K562 (cell line): ENCODE results near the gene ARMS2. TPM values are rescaled to one million over a fixed set of nuclear protein-coding genes. Genes with fewer than 3 reads are reported as not detected.

Experiments
- ATAC-seq: fragments of 200-7000 bp; cut with Tn5 transposase; 3 replicates; pipeline ENCODE4 v1.9.1; 2020; ENCODE audit warnings: moderate library complexity
- BruUV-seq: library from RNA; stranded (reverse); fragments of 400-500 nt; replicated peaks from 2 replicates; lab custom pipeline; 2021; lab: Mats Ljungman, UMichigan
- CTCF ChIA-PET: fragments of 300-600 bp; formaldehyde crosslinking; extraction: SDS; loops from one replicate; lab custom pipeline; 2021; ENCODE audit warnings: low intra/inter-chr PET ratio; lab: Yijun Ruan, JAX
- POLR2A ChIA-PET: fragments of 300-600, 350-650 bp; sonication (Branson Sonifier 250); formaldehyde crosslinking; extraction: SDS; loops from one replicate; lab custom pipeline; 2021; ENCODE audit warnings: antibody characterized with exemption, inconsistent platforms; lab: Yijun Ruan, JAX
- DNase-seq, 4 experiments: peaks; one replicate each; pipeline versions ENCODE4 v3.0.0 to v3.0.0-alpha.2; 2011 to 2018; ENCODE audit warnings: low spot score in 3 of 4, mixed read lengths in 3 of 4; ENCODE audit errors: extremely low read depth in 1 of 4
- FAIRE-seq: peaks from 2 replicates; lab custom pipeline; 2011; peaks lifted over from hg19 to GRCh38; lab: Jason Lieb, UNC
- H2AFZ ChIP-seq: 2 replicates; pipeline ENCODE4 v1.6.0; 2011; ENCODE audit warnings: low read depth, low read length, control low read depth, inconsistent platforms
- H3K27ac ChIP-seq: fragments of 200-600 bp; 3 replicates; pipeline ENCODE4 v1.8.0; 2011; ENCODE audit warnings: low read depth, mild to moderate bottlenecking, control low read depth, inconsistent platforms, low read length, moderate library complexity, mixed read lengths; ENCODE audit errors: extremely low read depth
- H3K27me3 ChIP-seq, 2 experiments: fragments of 300-600 bp in 1 of 2; 2 replicates in 1 of 2; 3 replicates in 1 of 2; pipeline versions ENCODE4 v1.6.0 to v1.8.0; 2011; ENCODE audit warnings: inconsistent platforms in 2 of 2, low read length in 2 of 2, mild to moderate bottlenecking in 1 of 2, mixed read lengths in 1 of 2, moderate library complexity in 1 of 2; ENCODE audit not compliant: control insufficient read depth in 2 of 2, insufficient read depth in 2 of 2
- H3K36me3 ChIP-seq: fragments of 300-600 bp; 3 replicates; pipeline ENCODE4 v1.8.0; 2011; ENCODE audit warnings: mild to moderate bottlenecking, low read length, inconsistent platforms; ENCODE audit not compliant: control insufficient read depth, insufficient read depth
- H3K4me1 ChIP-seq, 2 experiments: fragments of 200-600 bp in 1 of 2; replicated peaks in 1 of 2; 2 replicates in 1 of 2; 3 replicates in 1 of 2; pipeline versions ENCODE4 v1.5.1 to v1.8.0; 2011; ENCODE audit warnings: inconsistent platforms in 2 of 2, low read length in 2 of 2, mild to moderate bottlenecking in 1 of 2, mixed read lengths in 1 of 2, moderate library complexity in 1 of 2; ENCODE audit not compliant: control insufficient read depth in 2 of 2, insufficient read depth in 2 of 2
- H3K4me2 ChIP-seq: 2 replicates; pipeline ENCODE4 v1.6.1; 2011; ENCODE audit warnings: low read length, control low read depth, inconsistent platforms, mixed read lengths; ENCODE audit not compliant: insufficient read depth
- H3K4me3 ChIP-seq: fragments of 200-600 bp; sonication (generic), shearing (Covaris generic); 2 replicates; pipeline ENCODE4 v1.5.1; 2016; ENCODE audit warnings: control low read depth, inconsistent platforms
- H3K79me2 ChIP-seq: fragments of 200-600 bp; 3 replicates; pipeline ENCODE4 v1.8.0; 2011; ENCODE audit warnings: low read length, inconsistent platforms; ENCODE audit not compliant: control insufficient read depth, insufficient read depth
- H3K9ac ChIP-seq, 2 experiments: 2 replicates each; pipeline versions ENCODE4 v1.6.0 to v1.6.1; 2011; ENCODE audit warnings: low read depth in 2 of 2, low read length in 2 of 2, control low read depth in 1 of 2, inconsistent platforms in 1 of 2, mild to moderate bottlenecking in 1 of 2, mixed read lengths in 1 of 2; ENCODE audit not compliant: insufficient read depth in 1 of 2
- H3K9me1 ChIP-seq: one replicate; pipeline ENCODE4 v1.6.0; 2011; ENCODE audit warnings: inconsistent platforms, mild to moderate bottlenecking, low read length, moderate library complexity; ENCODE audit not compliant: control insufficient read depth, insufficient read depth
- H3K9me3 ChIP-seq: replicated peaks from 2 replicates; pipeline ENCODE4 v1.5.1; 2011; ENCODE audit warnings: low read depth, low read length, inconsistent platforms; ENCODE audit not compliant: control insufficient read depth, insufficient read depth
- H4K20me1 ChIP-seq: replicated peaks from 2 replicates; pipeline ENCODE4 v1.6.1; 2011; ENCODE audit warnings: low read length, inconsistent platforms, mixed read lengths; ENCODE audit not compliant: control insufficient read depth, insufficient read depth
- ATF4 ChIP-seq: fragments of 450-650 bp; formaldehyde crosslinking; IDR thresholded peaks from 2 replicates; pipeline ENCODE4 v1.4.0; 2022; ENCODE audit warnings: mild to moderate bottlenecking, moderate library complexity
- NR2C2 ChIP-seq, 2 experiments: fragments of 200-800 bp in 1 of 2; sonication (Bioruptor generic) in 1 of 2; sonication (generic) in 1 of 2; formaldehyde crosslinking in 1 of 2; IDR thresholded peaks; 2 replicates each; pipeline versions ENCODE4 v1.6.1 to v1.8.0; 2016 to 2022; ENCODE audit warnings: mild to moderate bottlenecking in 1 of 2, missing compliant biosample characterization in 1 of 2, missing genetic modification characterization in 1 of 2, missing genetic modification reagents in 1 of 2
- PTTG1 ChIP-seq: fragments of 450-650 bp; IDR thresholded peaks from 2 replicates; pipeline ENCODE4 v1.6.1; 2016; ENCODE audit warnings: low read depth, mild to moderate bottlenecking, missing genetic modification characterization, missing compliant biosample characterization
- SMARCC2 ChIP-seq: fragments of 450-650 bp; IDR thresholded peaks from 2 replicates; pipeline ENCODE4 v1.6.1; 2017; ENCODE audit warnings: antibody characterized with exemption, moderate library complexity, mild to moderate bottlenecking, low read depth
- UBTF ChIP-seq, 2 experiments: IDR thresholded peaks; 2 replicates each; pipeline ENCODE4 v1.6.1; 2012; ENCODE audit warnings: improper control_type of control experiment in 2 of 2, low read depth in 2 of 2, low read length in 2 of 2, borderline replicate concordance in 1 of 2
- ZNF592 ChIP-seq: fragments of 450-650 bp; IDR thresholded peaks from 2 replicates; pipeline ENCODE4 v1.6.1; 2017; ENCODE audit warnings: antibody characterized with exemption, mild to moderate bottlenecking
- ZNF766 ChIP-seq: fragments of 200-800 bp; sonication (Bioruptor generic); conservative IDR thresholded peaks from 2 replicates; pipeline ENCODE4 v1.6.1; 2016; ENCODE audit warnings: missing genetic modification characterization, missing compliant biosample characterization
- ZSCAN29 ChIP-seq: fragments of 450-650 bp; IDR thresholded peaks from 2 replicates; pipeline ENCODE4 v1.6.1; 2017
- WGBS: fragments of 100-300 bp; shearing (Covaris generic); methylation state at CpG from one replicate; pipeline ENCODE4 v1.1.6; 2016; ENCODE audit warnings: low coverage, mixed read lengths; ENCODE audit not compliant: insufficient coverage; ENCODE audit errors: missing lambda C conversion rate; 5-methylcytosine and 5-hydroxymethylcytosine counted together
- in situ Hi-C: fragments of 300-500 bp; cut with MboI; formaldehyde crosslinking; loops from 4 replicates; pipeline ENCODE4 v1.15.0; 2018; ENCODE audit warnings: inconsistent platforms, mixed read lengths
- intact Hi-C: fragments of 100-400 bp; cut with micrococcal nuclease; formaldehyde crosslinking; loops from 2 replicates; pipeline ENCODE4 v1.14.2; 2022
- polyA plus RNA-seq, 8 experiments: library from polyadenylated mRNA; depleted of rRNA in 4 of 8; stranded (reverse) in 5 of 8; unstranded in 3 of 8; fragments of >200 nt; fragmentation: Nextera tagmentation in 2 of 8; fragmentation: Illumina TruSeq in 1 of 8; extraction: Ambion mirVana in 2 of 8; extraction: Trizol in 1 of 8; gene quantifications; 2 replicates each; pipeline versions ENCODE4 v1.2.1 to v1.2.3, GENCODE V29; 2011 to 2014; ENCODE audit warnings: inconsistent platforms in 1 of 8, missing spikeins in 1 of 8
- total RNA-seq, 7 experiments: library from RNA; depleted of rRNA in 6 of 7; stranded (reverse); fragments of >200 nt in 6 of 7; fragmentation: Illumina TruSeq in 2 of 7; extraction: Trizol in 2 of 7; gene quantifications; 2 replicates each; pipeline versions ENCODE4 v1.2.1 to v1.2.3, GENCODE V29; 2011 to 2021; ENCODE audit warnings: low replicate concordance in 1 of 7

Gene ARMS2
- total and polyA plus RNA-seq, 9 of the 15 experiments (the other 6 are each of a cell fraction or from before 2014, with no cell fraction given), result not detected

GRCh38 chr10:122492999-122493481 lies 38.6 kb downstream of the ARMS2 start:
- Histone ChIP-seq H3K27me3 (peaks cover 2 to 44% of the 10 kb centered on the region in 2 experiments; a peak in 3 of 5 replicates), H3K9ac (no peak overlapping the region), H3K36me3 (no peaks in the 10 kb centered on the region)
- intact Hi-C loops, result no loop called here
- in situ Hi-C loops, result no loop called here
- TF ChIP-seq UBTF (IDR thresholded peaks at IDR 0.05; ENCODE audit: borderline replicate concordance in 1 of 2, low read depth in 2 of 2, low read length in 2 of 2), result no peak
- no peak for TF ChIP-seq SMARCC2
- no peak for TF ChIP-seq PTTG1 (tag)
- no peak for TF ChIP-seq ZNF592
- no peak for TF ChIP-seq NR2C2 (CRISPR knock-in tag; IDR thresholded peaks at IDR 0.05)
- no peak for TF ChIP-seq NR2C2 (tag; IDR thresholded peaks at IDR 0.05)
- TF ChIP-seq ATF4 (CRISPR knock-in tag), result no peak
- no peak for TF ChIP-seq ZNF766 (CRISPR knock-in tag)
- no peak for TF ChIP-seq ZSCAN29
- TF ChIP-seq, all 486 proteins: peak for 0
- H3K9me1 ChIP-seq, result no peaks in the 10 kb centered on the region
- H4K20me1 ChIP-seq, result no peaks in the 10 kb centered on the region
- H3K27ac ChIP-seq, result no peak overlapping the region
- FAIRE-seq (no peak), DNase-seq (no peak), ATAC-seq (no peak)
- no peaks in the 10 kb centered on the region for H3K79me2 ChIP-seq
- H3K4me3 ChIP-seq, result no peak overlapping the region
- POLR2A ChIA-PET, result interaction anchor here (1.1 kb wide), 1 partner anchor 12 kb away, joined by 3 read pairs; no protein-coding TSS in a partner anchor
- 0% methylated on average over 6 of the region's 9 CpGs for WGBS
- no peak overlapping the region for H3K4me2 ChIP-seq
- CTCF ChIA-PET, result no interaction called here
- no peaks in the 10 kb centered on the region for H3K4me1 ChIP-seq
- no peaks in the 10 kb centered on the region for H3K9me3 ChIP-seq
- BruUV-seq, result no TSS peak
- H2AFZ ChIP-seq, result no peak overlapping the region
